CD4-positive, alpha-beta T cell treated with Interleukin-6 for 4 hours (primary cell): ENCODE measurements around the gene ANXA1.
"Not testable (repeated sequence)": the region's sequence is repeated elsewhere in the genome, so short reads cannot be mapped to it uniquely, and the experiment has no call there.

Experiments
- DNase-seq: peaks from one replicate; pipeline ENCODE4 v3.0.0-alpha.2; 2020; ENCODE audit warnings: mixed read lengths

ANXA1 gene

DNA sequence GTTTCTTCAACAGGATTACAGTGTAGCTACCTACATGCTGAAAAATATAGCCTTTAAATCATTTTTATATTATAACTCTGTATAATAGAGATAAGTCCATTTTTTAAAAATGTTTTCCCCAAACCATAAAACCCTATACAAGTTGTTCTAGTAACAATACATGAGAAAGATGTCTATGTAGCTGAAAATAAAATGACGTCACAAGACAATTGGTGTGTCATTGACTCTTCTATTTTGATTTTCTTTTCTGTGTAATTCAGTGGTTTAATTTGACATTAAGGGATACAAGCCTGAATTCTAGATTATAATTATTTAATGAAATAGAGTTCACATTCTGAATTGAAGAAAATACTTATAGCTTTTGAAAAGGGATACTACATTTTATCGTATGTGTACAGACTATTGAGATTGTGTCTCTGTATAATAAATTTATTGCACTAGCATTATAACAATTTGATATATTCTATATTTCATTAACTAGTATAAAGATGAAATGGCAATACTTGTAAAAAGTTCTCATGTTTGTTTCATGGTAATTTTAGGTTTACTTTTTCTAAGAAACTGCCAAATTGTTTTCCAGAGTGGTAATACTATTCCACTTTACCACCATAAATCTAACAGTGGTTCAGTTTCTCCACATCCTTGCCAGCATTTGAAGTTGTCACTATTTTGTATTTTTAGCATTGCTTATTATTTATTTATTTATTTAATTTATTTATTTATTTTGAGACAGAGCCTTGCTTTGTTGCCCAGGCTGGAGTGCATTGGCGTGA lies 18.7 kb downstream of the ANXA1 start:
- DNase-seq = no peak

DNA sequence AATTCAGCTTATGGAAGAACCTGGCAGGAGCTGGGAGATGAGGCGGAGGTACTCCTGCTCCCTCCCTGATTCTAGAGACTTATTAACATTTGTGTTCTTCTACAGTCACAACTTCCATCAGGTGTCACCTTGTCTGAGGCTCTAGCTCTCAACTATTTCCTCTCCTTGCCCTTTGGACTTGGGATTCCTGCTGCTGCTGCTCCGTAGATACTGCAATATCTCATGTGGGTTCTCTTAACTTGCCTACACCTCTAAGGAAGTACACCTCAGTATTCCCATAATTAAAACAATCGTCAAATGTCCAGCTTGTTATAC lies 21.2 kb downstream of the ANXA1 start:
- DNase-seq = no peak

DNA sequence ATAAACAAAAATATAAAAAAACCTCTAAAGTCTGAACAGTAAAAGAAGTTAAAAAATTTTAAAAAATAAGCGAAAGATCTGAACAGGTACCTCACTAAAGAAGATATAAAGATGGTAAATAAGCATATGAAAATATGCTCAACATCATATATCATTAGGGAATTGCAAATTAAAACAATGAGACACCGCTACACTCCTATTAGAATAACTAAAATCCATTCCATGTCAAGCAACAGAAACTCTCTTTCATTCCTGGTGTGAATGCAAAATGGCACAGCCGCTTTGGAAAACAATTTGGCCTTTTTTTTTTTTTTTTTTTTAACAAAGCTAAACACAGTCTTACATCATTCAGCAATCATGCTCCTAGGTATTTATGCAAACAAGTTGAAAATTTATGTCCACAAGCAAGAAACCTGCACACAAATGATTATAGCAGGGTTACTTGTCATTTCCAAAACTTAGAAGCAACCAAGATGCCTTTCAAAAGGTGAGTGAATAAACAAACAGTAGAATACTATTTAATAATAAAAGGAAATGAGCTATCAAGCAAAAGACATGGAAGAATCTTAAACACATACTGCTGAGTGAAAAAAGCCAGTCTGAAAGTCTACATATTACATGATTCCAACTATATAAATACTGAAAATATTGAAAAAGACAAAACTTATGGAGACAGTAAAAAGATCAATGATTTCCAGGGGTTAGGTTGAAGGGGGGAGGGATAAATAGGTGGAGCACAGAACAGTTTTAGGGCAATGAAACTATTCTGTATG lies 22.1 kb downstream of the ANXA1 start:
- no peak for DNase-seq

DNA sequence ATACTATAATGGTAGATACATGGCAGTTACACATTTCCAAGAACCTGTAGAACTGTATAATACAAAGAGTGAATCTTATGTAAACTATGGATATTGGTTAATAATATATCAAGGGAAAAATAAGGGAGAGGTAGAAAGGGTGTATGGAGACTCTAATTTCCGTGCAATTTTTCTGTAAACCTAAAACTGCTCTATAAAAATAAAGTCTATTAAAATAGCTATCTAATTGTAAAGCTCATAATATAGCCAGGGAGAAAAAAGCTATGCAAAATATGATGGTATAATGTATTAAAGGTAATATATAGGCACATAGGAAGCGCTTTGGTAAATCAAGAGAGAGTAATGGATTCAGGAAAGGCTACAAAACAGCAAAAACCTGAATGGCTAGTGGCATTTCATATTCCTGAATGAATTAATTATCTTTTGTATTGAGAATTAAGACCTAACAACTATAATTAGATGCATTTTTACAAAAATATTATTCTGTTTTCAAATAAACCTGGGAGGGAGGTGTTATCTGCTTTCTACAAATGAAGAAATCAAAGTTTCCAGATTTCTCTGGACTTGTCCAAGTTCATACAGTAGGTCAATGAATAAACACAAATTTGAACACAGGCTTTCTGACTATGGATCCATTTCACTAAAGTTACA lies 22.8 kb downstream of the ANXA1 start:
- no peak for DNase-seq

GRCh38 chr9:73176450-73176875 lies 24.8 kb downstream of the ANXA1 start:
- DNase-seq = no peak

- no peak for DNase-seq
These were observed 26.4 kb downstream of the ANXA1 start for GRCh38 chr9:73178044-73178443.

- DNase-seq = no peak
These were observed 27.9 kb downstream of the ANXA1 start for GRCh38 chr9:73179589-73179988.

DNA sequence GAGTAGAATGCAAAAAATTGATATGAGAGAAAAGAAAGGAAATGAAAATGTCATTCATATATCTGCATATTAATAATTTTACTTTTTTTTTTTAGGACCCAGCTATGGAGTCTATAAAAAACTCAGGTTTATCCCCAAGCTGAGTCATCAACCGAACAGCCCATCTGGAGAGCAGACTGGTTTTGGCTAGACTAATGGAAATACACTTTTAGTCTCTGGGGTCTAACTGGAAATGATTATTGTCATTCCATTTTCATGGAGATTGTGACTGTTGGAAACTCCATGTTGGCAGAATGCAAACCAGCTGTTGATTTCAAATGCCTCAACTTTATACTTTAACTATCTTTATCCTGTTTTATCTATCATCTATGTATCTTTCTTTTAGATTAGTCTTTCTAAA lies 28.7 kb downstream of the ANXA1 start:
- DNase-seq = no peak

- DNase-seq = no peak
These were observed 31.3 kb downstream of the ANXA1 start for GRCh38 chr9:73182928-73183327.

DNA sequence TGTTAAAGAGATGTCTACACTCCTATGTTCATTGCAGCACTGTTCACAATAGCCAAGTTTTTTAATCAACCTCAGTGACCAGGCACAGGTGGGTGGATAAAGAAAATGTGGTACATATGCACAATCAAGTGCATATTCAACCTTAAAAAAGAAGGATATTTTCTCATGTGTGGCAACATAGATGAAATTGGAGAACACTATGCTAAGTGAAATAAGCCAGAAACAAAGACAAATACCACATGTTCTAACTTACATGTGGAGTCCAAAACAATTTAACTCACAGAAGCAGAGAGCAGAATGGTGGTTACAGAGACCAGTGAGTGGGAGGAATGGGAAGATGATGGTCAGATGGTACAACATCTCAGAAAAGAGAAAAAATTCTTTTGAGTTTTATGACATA lies 31.8 kb downstream of the ANXA1 start:
- no peak for DNase-seq

DNA sequence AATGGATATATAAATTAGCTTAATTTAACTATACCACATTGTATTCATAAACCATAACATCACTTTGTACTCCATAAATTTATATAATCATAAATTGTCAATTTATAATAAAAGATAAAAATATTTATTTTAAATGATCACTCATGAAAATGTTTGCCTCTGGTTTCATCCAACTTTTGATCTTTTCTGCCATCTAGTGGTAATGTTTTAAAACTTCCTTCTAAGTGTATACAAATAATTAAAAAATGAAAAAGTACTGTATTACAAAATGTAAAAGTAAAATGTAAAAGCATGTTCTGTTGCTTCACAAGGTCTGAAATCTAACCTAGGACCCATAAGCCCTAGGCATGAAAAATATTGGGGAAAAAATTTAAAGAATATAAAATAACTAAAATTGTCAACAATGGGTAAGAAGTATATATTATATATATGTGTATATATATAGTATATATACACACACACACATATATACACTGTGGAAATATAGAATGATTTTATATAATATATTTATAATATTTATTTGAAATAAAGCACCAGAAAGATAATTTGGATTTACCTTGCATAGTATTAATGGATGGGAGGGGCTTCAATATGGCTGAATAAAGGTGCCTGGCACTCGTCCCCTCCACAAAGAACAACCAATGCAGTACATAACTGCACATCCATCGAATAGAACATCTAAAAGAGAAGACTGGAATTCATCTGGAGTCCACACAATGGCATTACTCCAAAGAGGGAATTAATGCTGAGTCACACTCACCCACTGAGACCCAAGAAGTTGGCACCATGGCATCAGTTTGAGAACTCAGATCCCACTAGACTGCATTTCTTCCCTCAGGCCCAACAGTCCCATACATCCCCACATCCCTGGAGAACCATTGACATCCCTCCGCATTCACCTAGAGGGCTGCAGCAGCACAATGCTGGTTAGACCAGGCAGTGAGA lies 32.5 kb downstream of the ANXA1 start:
- no peak for DNase-seq

GRCh38 chr9:73191109-73191508 lies 39.4 kb downstream of the ANXA1 start:
- not testable (repeated sequence) for DNase-seq

GRCh38 chr9:73194284-73194683 lies 42.6 kb downstream of the ANXA1 start:
- no peak for DNase-seq

DNA sequence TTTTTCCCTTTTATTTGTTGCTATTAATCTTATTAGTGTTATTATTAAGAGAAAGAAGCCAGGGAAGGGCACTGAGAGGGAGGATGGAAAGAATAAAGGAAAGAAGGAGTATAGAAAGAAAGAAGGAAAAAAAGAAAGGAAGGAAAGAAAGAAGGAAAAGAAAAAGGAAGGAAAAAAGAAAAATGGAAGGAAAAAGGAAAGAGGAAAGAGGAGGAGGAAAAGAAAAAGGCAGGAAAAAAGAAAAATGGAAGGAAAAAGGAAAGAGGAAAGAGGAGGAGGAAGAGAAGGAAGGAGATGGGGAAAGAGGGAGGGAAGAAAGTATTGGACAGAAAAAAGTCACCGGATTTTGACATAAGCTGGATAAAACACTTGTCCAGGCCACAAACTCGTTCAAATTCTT lies 47.8 kb downstream of the ANXA1 start:
- no peak for DNase-seq

GRCh38 chr9:73199886-73200285 lies 48.2 kb downstream of the ANXA1 start:
- no peak for DNase-seq

GRCh38 chr9:73200694-73201452 lies 49.2 kb downstream of the ANXA1 start:
- DNase-seq = no peak

- no peak for DNase-seq
These were observed 51.3 kb downstream of the ANXA1 start for GRCh38 chr9:73202980-73203379.

DNA sequence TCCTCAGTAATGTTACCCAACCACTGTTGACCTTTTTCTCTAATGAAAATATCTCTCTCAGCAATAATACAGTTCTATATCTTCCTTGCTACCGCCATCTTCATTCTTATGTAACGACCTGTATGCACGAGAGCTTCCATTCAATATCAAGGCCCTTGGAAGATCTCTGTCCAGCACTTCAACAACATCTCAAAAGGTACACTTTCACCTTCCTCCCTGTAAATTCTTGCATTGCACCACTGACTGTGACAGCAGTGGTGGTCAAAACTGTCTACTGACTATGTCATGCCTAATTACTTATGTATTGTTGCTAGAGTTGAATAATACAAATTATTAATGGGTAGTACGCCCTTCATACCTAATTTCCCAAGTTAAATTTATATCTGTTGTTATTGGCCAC lies 53.3 kb downstream of the ANXA1 start:
- DNase-seq = no peak

DNA sequence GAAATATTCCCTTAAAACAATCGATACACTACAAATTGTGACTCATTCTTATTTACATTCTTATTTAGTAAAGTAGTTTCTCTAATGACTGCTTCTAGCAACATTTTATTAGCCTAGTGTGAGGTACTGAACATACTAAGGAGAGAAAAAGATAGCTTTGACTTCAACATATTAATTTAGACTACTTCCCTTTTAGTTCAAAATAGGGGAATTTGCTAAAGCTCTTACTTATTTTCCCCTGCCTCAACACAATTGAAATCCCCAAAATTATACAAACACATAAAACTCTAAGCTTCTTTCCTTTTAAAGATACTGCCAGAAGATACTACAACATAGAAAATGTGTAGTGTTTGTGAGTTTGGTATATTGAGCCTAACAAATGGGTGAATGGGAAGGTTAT lies 55.2 kb downstream of the ANXA1 start:
- no peak for DNase-seq

DNA sequence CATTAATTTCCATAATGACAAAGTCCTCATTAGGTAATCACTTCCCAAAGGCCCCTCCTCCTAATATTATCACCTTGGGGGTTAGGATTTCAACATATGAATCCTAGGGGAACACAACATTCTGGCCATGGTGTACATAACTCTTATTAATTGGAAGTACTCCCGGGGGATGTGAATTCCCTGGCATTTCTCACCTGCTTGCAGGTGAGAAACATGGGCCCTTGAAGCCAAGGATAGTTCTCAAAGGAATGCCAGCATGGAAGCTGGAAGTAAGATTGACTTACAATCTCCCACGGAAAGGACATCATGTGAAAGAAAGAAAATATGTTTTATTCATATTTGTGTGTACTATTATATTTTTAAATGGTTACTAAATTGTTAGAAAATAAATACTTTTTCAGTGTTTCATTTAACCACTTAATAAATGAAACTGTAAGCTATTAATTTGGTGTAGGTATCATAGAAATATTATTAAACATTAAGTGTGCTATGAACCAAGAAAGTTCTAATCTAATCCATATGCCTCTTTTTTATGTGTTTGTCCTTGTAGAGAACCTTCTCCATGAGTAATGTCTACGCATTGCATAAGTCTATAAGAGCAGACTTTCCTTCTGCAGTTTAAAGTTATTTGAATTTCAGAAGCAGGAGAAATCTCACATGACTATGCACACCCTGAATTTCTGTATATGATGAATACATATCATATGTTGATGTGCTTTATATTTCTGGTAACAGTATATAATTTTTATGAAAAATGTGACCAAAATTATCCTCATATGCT lies 59.4 kb downstream of the ANXA1 start:
- no peak for DNase-seq

- DNase-seq = no peak
These were observed 61.6 kb downstream of the ANXA1 start for GRCh38 chr9:73213300-73213699.
